IPS DF 6.9 (cell line): Measurements from ENCODE around the gene CNPY1.

Experiments
- DNase-seq: peaks from one replicate; pipeline ENCODE4 v3.0.0-alpha.2; 2013; ENCODE audit warnings: low read depth, low spot score
- H3K27ac ChIP-seq: one replicate; pipeline ENCODE4 v1.5.1; 2013; ENCODE audit warnings: low read length, control low read depth
- H3K27me3 ChIP-seq: 2 replicates; pipeline ENCODE4 v1.6.1; 2013; ENCODE audit warnings: mild to moderate bottlenecking, low read length; ENCODE audit not compliant: control insufficient read depth, insufficient read depth
- H3K36me3 ChIP-seq: 2 replicates; pipeline ENCODE4 v1.6.1; 2013; ENCODE audit warnings: low read length; ENCODE audit not compliant: control insufficient read depth, insufficient read depth
- H3K4me1 ChIP-seq: 2 replicates; pipeline ENCODE4 v1.6.1; 2013; ENCODE audit warnings: low read length; ENCODE audit not compliant: control insufficient read depth, insufficient read depth
- H3K4me3 ChIP-seq: 2 replicates; pipeline ENCODE4 v1.5.1; 2013; ENCODE audit warnings: mild to moderate bottlenecking, low read length
- H3K9me3 ChIP-seq: 2 replicates; pipeline ENCODE4 v1.6.1; 2013; ENCODE audit warnings: low read length, inconsistent platforms; ENCODE audit not compliant: control insufficient read depth, insufficient read depth
- WGBS: extraction: QIAGEN DNeasy Blood & Tissue Kit; methylation state at CpG from one replicate; pipeline ENCODE4 v1.1.7; 2013; ENCODE audit warnings: mixed read lengths, missing lambda C conversion rate; ENCODE audit not compliant: insufficient read length, insufficient coverage; 5-methylcytosine and 5-hydroxymethylcytosine counted together

Gene CNPY1

GRCh38 chr7:155482511-155483183 is 63.7 kb downstream of the CNPY1 start:
- H3K9me3 ChIP-seq, result no peaks in the 10 kb centered on the region
- no peaks in the 10 kb centered on the region for H3K36me3 ChIP-seq
- no peak overlapping the region for H3K4me3 ChIP-seq
- no peaks in the 10 kb centered on the region; the same call in 1 of the 2 replicates for H3K27me3 ChIP-seq
- no peak overlapping the region for H3K27ac ChIP-seq
- WGBS, result no CpG with 5 or more reads among the region's 17 CpGs
- no peak for DNase-seq
- H3K4me1 ChIP-seq, result peaks cover 2% of the 10 kb centered on the region; the same call in 1 of the 2 replicates

- H3K9me3 ChIP-seq, result no peaks in the 10 kb centered on the region
- H3K4me1 ChIP-seq, result peaks cover 2% of the 10 kb centered on the region; the same call in 1 of the 2 replicates
- no peaks in the 10 kb centered on the region for H3K36me3 ChIP-seq
- DNase-seq, result no peak
- H3K27ac ChIP-seq, result no peak overlapping the region
- no CpG with 5 or more reads among the region's 11 CpGs for WGBS
- H3K27me3 ChIP-seq, result peaks cover 1% of the 10 kb centered on the region; the same call in 1 of the 2 replicates
- H3K4me3 ChIP-seq, result no peak overlapping the region
These were observed 64.6 kb downstream of the CNPY1 start for GRCh38 chr7:155481764-155482163.

GRCh38 chr7:155477476-155477875 is 68.9 kb downstream of the CNPY1 start:
- Histone ChIP-seq H3K27me3 (peaks cover 40% of the 10 kb centered on the region), H3K4me3 (no peak overlapping the region), H3K9me3 (no peaks in the 10 kb centered on the region), H3K4me1 (0 out of 2 replicates have a peak, but pooled peaks cover 2% of the 10 kb centered on the region), H3K36me3 (no peaks in the 10 kb centered on the region), H3K27ac (no peak overlapping the region)
- WGBS, result no CpG with 5 or more reads among the region's 4 CpGs
- DNase-seq, result no peak

GRCh38 chr7:155471718-155472117 is 74.6 kb downstream of the CNPY1 start:
- Histone ChIP-seq H3K4me1 (peaks cover 4% of the 10 kb centered on the region; the same call in 1 of the 2 replicates), H3K9me3 (no peaks in the 10 kb centered on the region), H3K27me3 (peaks cover 91% of the 10 kb centered on the region), H3K4me3 (no peak overlapping the region), H3K36me3 (no peaks in the 10 kb centered on the region), H3K27ac (no peak overlapping the region)
- no CpG with 5 or more reads among the region's 11 CpGs for WGBS
- DNase-seq, result no peak

- no peaks in the 10 kb centered on the region for H3K9me3 ChIP-seq
- H3K36me3 ChIP-seq, result no peaks in the 10 kb centered on the region
- H3K27ac ChIP-seq, result no peak overlapping the region
- no CpG with 5 or more reads among the region's 24 CpGs for WGBS
- H3K4me3 ChIP-seq, result no peak overlapping the region
- H3K4me1 ChIP-seq, result peaks cover 4% of the 10 kb centered on the region; the same call in 1 of the 2 replicates
- no peak for DNase-seq
- peaks cover 92% of the 10 kb centered on the region for H3K27me3 ChIP-seq
These were observed 75.4 kb downstream of the CNPY1 start for GRCh38 chr7:155470686-155471638.

- no CpG with 5 or more reads among the region's 8 CpGs for WGBS
These were observed 76.2 kb downstream of the CNPY1 start for GRCh38 chr7:155470186-155470487.

GRCh38 chr7:155469311-155470185 is 76.8 kb downstream of the CNPY1 start:
- Histone ChIP-seq H3K27me3 (peaks cover 93% of the 10 kb centered on the region), H3K27ac (no peak overlapping the region), H3K9me3 (no peaks in the 10 kb centered on the region), H3K36me3 (no peaks in the 10 kb centered on the region), H3K4me3 (no peak overlapping the region), H3K4me1 (peaks cover 4% of the 10 kb centered on the region; the same call in 1 of the 2 replicates)
- no CpG with 5 or more reads among the region's 12 CpGs for WGBS
- no peak for DNase-seq

More at GRCh38 chr7:155470186-155470487, 76.2 kb downstream of the CNPY1 start:
- Histone ChIP-seq H3K4me1 (peaks cover 4% of the 10 kb centered on the region; the same call in 1 of the 2 replicates), H3K9me3 (no peaks in the 10 kb centered on the region), H3K27ac (no peak overlapping the region), H3K27me3 (peaks cover 92% of the 10 kb centered on the region), H3K36me3 (no peaks in the 10 kb centered on the region), H3K4me3 (no peak overlapping the region)
- DNase-seq, result no peak

- H3K36me3 ChIP-seq, result no peaks in the 10 kb centered on the region
- H3K27me3 ChIP-seq, result peaks cover 92% of the 10 kb centered on the region
- peaks cover 4% of the 10 kb centered on the region; the same call in 1 of the 2 replicates for H3K4me1 ChIP-seq
- no peak overlapping the region for H3K27ac ChIP-seq
- H3K4me3 ChIP-seq, result no peak overlapping the region
- no peaks in the 10 kb centered on the region for H3K9me3 ChIP-seq
- WGBS, result no CpG with 5 or more reads among the region's 10 CpGs
- no peak for DNase-seq
These were observed 77.6 kb downstream of the CNPY1 start for GRCh38 chr7:155468785-155469148.

- Histone ChIP-seq H3K27me3 (peaks cover 92% of the 10 kb centered on the region), H3K36me3 (no peaks in the 10 kb centered on the region), H3K27ac (no peak overlapping the region), H3K9me3 (no peaks in the 10 kb centered on the region), H3K4me1 (peaks cover 6% of the 10 kb centered on the region; the same call in 1 of the 2 replicates), H3K4me3 (peak overlapping the region; percentile 21; the same call in 1 of the 2 replicates)
- DNase-seq, result no peak
- no CpG with 5 or more reads among the region's 70 CpGs for WGBS
These were observed 78.2 kb downstream of the CNPY1 start for GRCh38 chr7:155467846-155468784.
